Urothelium cell line (cell line): ENCODE results near the gene MARCHF10.
A peak's percentile ranks its signal among the peaks of the same experiment; 100 is the strongest.

Source experiments
- DNase-seq: peaks from one replicate; pipeline ENCODE4 v3.0.0; 2011; ENCODE audit warnings: low spot score, mixed read lengths
- FAIRE-seq: peaks from 2 replicates; lab custom pipeline; 2011; peaks lifted over from hg19 to GRCh38; lab: Jason Lieb, UNC

MARCHF10 gene

GRCh38 chr17:62665599-62665998 lies 142.5 kb downstream of the MARCHF10 start:
- no peak for DNase-seq
- no peak for FAIRE-seq

GRCh38 chr17:62664336-62665120 lies 143.6 kb downstream of the MARCHF10 start:
- FAIRE-seq (peak; percentile 93), DNase-seq (no peak)

DNA sequence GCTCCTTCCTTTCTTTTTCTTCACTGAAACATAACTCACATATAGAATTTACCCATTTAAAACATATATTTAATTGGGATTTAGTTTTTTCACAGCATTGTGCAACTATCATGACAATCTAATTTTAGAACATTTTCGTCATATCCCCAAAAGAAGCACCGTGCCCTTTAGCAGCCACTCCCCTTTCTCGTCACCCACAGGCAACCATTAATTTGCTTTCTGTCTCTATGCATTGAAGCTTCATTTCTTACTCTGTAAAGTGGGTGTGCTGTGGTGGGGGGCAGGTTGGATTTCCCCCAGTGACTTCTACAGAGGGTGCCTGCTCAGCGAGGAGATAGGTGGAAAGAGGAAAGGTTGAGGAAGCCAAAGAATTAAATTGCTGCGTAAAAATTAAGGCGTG lies 144.8 kb downstream of the MARCHF10 start:
- FAIRE-seq = no peak
- no peak for DNase-seq

DNA sequence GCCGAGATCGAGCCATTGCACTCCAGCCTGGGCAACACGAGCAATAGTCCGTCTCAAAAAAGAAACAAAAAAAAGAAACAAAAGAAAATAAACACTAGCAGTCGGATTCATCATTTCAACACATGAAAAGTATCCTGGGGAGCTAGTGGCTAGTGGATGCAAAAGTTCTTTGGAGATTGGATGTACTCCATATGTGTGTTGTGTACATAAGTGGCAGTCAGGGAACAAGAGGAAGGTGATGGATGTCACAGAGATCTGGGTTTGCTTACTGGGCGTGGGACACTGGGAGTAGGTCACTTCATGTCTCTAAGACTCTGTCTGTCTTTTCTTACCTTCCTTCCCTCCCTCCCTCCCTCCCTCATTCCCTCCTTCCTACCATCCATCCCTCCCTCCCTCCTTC lies 145.3 kb downstream of the MARCHF10 start:
- FAIRE-seq (peak; percentile 86), DNase-seq (no peak)

DNA sequence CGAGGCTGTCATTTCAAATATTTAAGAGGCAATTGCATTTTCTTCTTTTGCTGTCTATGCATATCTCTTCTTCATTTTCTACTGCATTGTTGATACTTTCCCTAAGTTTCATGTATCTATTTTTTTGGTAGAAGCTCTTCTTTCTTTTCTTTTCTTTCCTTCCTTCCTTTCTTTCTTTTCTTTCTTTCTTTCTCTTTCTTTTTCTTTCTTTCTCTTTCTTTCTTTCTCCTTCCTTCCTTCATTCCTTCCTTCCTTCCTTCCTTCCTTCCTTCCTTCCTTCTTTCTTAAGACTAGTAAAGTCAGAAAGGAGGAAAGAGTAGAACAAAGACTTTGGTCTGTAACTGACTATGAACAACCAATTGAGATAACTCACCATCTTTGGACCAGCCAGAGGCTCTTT lies 146.8 kb downstream of the MARCHF10 start:
- no peak for FAIRE-seq

GRCh38 chr17:62660629-62661118 lies 147.4 kb downstream of the MARCHF10 start:
- no peak for DNase-seq
- FAIRE-seq = no peak

More for the DNA sequence above, 146.8 kb downstream of the MARCHF10 start:
- DNase-seq = no peak

DNA sequence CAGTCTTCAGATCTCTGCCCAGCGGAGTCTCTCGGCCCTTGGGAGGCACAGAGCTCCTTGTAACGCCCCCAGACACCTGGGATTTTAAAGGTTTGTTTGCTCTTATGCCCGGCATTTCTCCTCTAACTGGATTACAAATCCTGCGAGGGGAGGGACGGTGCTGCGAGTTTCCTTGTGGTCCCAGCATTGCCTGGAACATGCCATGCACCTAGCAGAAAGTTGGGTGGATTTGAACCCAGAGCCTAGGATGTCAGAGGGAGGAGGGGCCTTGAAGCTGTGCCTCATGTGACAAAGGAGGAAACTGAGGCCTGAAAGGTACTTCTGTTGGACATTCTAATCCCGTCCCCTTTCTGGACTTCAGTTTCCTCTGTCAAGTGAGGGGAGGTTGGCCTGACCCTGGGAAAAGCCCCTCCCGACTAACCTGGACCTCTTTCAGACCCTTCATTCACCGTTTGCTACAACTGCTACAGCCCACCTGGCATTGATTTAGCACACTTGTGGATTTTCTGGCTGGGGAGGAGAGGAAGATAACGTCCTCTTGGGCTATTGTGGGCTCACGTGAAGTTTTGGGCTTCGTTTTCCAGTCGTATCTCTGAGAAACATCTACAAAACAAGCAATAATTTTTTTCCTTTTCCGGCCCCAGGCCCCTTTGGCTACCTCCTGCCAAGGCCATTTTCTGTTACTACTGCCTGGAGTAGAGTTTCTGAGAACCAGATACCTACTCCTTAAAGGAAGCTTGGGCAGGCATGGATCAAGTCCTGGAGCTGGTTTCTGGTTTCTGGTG lies 149.8 kb downstream of the MARCHF10 start:
- peak; percentile 44 for FAIRE-seq
- DNase-seq = no peak

- DNase-seq (no peak), FAIRE-seq (no peak)
Observed at GRCh38 chr17:62657690-62658089, 150.4 kb downstream of the MARCHF10 start.

- DNase-seq = no peak
- FAIRE-seq = peak; percentile 9
Observed at GRCh38 chr17:62657145-62657665, 150.9 kb downstream of the MARCHF10 start.

DNA sequence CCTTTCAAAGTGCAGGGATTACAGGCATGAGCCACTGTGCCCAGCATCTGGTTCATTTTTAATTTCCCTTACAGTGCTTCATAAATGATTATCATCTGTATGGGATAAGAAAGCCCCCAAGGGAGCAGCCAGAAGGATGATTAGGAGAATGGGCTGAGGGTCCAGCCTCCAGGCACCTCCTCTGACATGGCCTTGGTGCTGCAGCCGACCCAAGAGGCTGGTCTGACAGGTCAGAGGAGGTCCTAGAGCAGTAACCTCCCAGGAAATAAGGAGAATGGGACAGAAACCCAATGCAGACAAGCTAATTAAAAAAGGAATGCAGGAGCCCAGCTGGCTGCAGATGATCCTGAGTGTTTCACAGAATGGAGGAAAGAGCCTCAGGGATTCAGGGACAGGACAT lies 151.7 kb downstream of the MARCHF10 start:
- no peak for DNase-seq
- FAIRE-seq = no peak

DNA sequence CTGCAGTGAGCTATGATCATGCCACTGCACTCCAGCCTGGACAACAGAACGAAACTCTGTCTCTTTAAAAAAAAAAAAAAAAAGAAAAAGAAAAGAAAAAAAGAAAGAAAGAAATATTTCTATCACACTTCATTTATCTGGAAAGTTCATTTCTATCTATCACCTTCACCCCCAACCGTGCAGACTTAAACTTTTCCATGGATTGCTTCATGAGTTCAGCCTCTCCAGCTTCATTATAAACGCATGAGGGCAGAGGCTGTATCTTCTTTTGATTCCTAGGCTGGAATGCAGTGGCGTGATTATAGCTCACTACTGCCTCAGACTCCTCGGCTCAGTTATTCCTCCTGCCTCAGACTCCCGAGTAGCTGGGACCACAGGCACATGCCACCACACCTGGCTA lies 152.5 kb downstream of the MARCHF10 start:
- no peak for FAIRE-seq

GRCh38 chr17:62653826-62654761 lies 154.0 kb downstream of the MARCHF10 start:
- FAIRE-seq (no peak), DNase-seq (no peak)

More for the DNA sequence above, 152.5 kb downstream of the MARCHF10 start:
- no peak for DNase-seq

DNA sequence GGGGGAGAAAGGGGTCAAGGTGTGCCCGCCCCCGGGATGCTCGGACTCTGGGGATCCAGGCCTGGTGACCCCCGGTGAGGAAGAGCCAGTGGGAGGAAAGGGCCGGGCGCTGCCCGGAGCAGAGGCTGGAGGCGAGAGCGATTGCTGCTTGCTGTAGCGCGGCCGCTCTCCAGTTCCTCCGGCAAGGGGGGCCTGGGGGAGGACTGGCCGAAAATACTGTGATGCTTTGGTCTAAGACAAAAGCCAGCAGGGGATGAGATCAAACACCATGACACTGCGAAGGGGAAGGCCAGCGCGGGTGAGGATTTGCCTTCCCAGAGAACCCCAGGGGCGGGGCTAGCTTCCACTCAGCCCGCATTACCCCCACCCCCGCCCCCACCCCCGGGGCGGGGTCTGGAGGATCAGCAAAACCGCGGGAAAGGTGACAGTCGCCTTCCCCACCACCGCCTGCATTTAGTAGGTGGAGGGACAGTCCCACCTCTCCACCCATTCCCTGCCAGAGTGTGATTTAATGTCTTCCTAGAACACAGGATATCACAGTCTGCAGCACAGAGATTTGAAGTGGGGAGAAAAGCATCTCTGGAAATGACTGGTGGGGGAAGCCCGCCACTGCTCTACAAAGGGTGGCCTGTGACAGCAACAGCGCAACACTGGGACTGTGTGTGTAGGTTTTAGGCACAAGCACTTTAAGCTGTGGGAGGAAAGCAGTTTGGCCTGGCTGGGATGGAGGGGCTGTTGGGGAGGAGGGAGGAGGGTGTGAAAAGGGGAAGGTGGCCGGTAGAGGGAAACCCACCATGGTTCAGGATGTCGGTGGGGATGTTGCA lies 154.9 kb downstream of the MARCHF10 start:
- DNase-seq (peak; percentile 93), FAIRE-seq (no peak)

GRCh38 chr17:62652251-62653001 lies 155.7 kb downstream of the MARCHF10 start:
- DNase-seq = peak; percentile 87
- FAIRE-seq = peak; percentile 98
